DMS153 (cell line): ENCODE measurements around the gene YLPM1.
A peak's percentile ranks its signal among the peaks of the same experiment; 100 is the strongest.

ENCODE experiments used
- DNase-seq: peaks from one replicate; lab custom pipeline; 2025; lab: John Stamatoyannopoulos, UW

Gene YLPM1

GRCh38 chr14:74875941-74876913 is 113.1 kb downstream of the YLPM1 start, which contains the start of gene PROX2:
Gene PROX2, minus strand, starts transcription at chr14:74876145. Its CDS starts 12,311 bp downstream, at chr14:74863834.
- DNase-seq = no peak

- no peak for DNase-seq
Measured at GRCh38 chr14:74879427-74880182, 116.5 kb downstream of the YLPM1 start.

- DNase-seq = peak; percentile 59
Measured at GRCh38 chr14:74881431-74882102, 118.5 kb downstream of the YLPM1 start, which contains the start of gene DLST. Gene DLST, plus strand, starts transcription at chr14:74881916. Its CDS starts 38 bp downstream, at chr14:74881954.

GRCh38 chr14:74882103-74882920 is 119.2 kb downstream of the YLPM1 start:
- DNase-seq = no peak
